ENCODE results near the gene EBF3.

Gene EBF3

DNA sequence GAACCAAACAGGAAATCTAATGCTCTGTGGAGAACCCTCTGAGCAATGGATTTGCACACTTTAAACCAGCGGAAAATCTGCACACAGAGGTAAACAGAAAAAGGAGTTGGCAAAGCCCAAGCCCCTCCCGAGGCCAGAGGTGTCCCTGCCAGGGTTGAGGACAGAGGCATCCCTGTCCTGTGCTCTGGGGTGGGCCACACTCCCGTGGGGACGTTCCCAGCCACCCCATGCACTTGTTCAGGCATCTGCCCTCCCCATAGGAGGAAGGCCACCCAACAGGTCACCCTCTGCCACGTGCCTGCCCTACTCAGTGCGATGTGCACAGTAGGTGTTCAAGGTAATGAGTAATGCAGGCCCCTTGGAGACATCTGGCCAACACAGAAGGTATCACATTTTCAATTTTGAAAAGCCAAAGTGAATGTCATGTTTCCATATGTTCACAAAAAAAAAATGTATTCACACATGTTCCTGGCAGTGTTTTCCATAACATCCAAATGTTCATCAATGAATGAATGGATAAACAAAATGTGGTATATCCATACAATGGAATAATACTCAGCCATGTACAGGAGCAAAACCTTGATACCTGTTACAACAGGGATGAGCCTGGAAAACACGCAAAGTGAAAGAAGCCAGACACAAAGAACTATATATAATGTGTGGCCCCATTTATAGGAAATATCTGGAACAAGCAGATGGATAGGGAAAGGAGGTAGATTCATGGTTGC is 108.1 kb downstream of the EBF3 start:
- no peaks in the 10 kb centered on the region for H3K9me3 ChIP-seq (ENCODE audit: insufficient read depth, low read length, severe bottlenecking)
- no peaks in the 10 kb centered on the region for H4K20me1 ChIP-seq (ENCODE audit: insufficient read depth, low read length)
- no peaks in the 10 kb centered on the region for H3K36me3 ChIP-seq (ENCODE audit: insufficient read depth, low read length)
- no peak overlapping the region for H3K4me3 ChIP-seq (ENCODE audit: low read depth in 1 of 2, low read length in 2 of 2)
- TF ChIP-seq EZH2 (IDR thresholded peaks at IDR 0.05; ENCODE audit: borderline replicate concordance, low read depth, low read length, severe bottlenecking): no peak
- TF ChIP-seq CTCF (IDR thresholded peaks at IDR 0.05; ENCODE audit: borderline replicate concordance, extremely low read depth, low read length, poor library complexity, severe bottlenecking): no peak
- H2AFZ ChIP-seq (ENCODE audit: low read depth, low read length): no peak overlapping the region
- DNase-seq: no peak
- H3K27me3 ChIP-seq (ENCODE audit: insufficient read depth, low read length, poor library complexity): no peaks in the 10 kb centered on the region
- no peak for ATAC-seq (ENCODE audit: insufficient read depth, low read depth)
- H3K9ac ChIP-seq (ENCODE audit: low read depth, low read length): no peak overlapping the region
- no peaks in the 10 kb centered on the region for H3K4me1 ChIP-seq (ENCODE audit: insufficient read depth, low read length)
- H3K27ac ChIP-seq (ENCODE audit: low read length): no peak overlapping the region
- no peak overlapping the region for H3K4me2 ChIP-seq (ENCODE audit: insufficient read depth, low read length)
- no peaks in the 10 kb centered on the region for H3K79me2 ChIP-seq (ENCODE audit: insufficient read depth, low read length)

GRCh38 chr10:129854796-129855705 is 109.0 kb downstream of the EBF3 start:
- H3K9ac ChIP-seq (ENCODE audit: low read depth, low read length): no peak overlapping the region
- H3K79me2 ChIP-seq (ENCODE audit: insufficient read depth, low read length): no peaks in the 10 kb centered on the region
- no peak overlapping the region for H3K27ac ChIP-seq (ENCODE audit: low read length)
- H2AFZ ChIP-seq (ENCODE audit: low read depth, low read length): no peak overlapping the region
- no peaks in the 10 kb centered on the region for H3K36me3 ChIP-seq (ENCODE audit: insufficient read depth, low read length)
- H3K4me2 ChIP-seq (ENCODE audit: insufficient read depth, low read length): no peak overlapping the region
- H4K20me1 ChIP-seq (ENCODE audit: insufficient read depth, low read length): no peaks in the 10 kb centered on the region
- no peaks in the 10 kb centered on the region for H3K9me3 ChIP-seq (ENCODE audit: insufficient read depth, low read length, severe bottlenecking)
- H3K4me1 ChIP-seq (ENCODE audit: insufficient read depth, low read length): no peaks in the 10 kb centered on the region
- TF ChIP-seq CTCF (IDR thresholded peaks at IDR 0.05; ENCODE audit: borderline replicate concordance, extremely low read depth, low read length, poor library complexity, severe bottlenecking) (no peak), EZH2 (IDR thresholded peaks at IDR 0.05; ENCODE audit: borderline replicate concordance, low read depth, low read length, severe bottlenecking) (no peak)
- DNase-seq: no peak
- H3K27me3 ChIP-seq (ENCODE audit: insufficient read depth, low read length, poor library complexity): no peaks in the 10 kb centered on the region
- no peak overlapping the region for H3K4me3 ChIP-seq (ENCODE audit: low read depth in 1 of 2, low read length in 2 of 2)
- ATAC-seq (ENCODE audit: insufficient read depth, low read depth): no peak

GRCh38 chr10:129854158-129854557 is 109.9 kb downstream of the EBF3 start:
- Histone ChIP-seq H3K27me3 (ENCODE audit: insufficient read depth, low read length, poor library complexity) (no peaks in the 10 kb centered on the region), H3K9ac (ENCODE audit: low read depth, low read length) (no peak overlapping the region), H3K27ac (ENCODE audit: low read length) (no peak overlapping the region), H3K4me1 (ENCODE audit: insufficient read depth, low read length) (no peaks in the 10 kb centered on the region), H3K36me3 (ENCODE audit: insufficient read depth, low read length) (no peaks in the 10 kb centered on the region), H3K4me2 (ENCODE audit: insufficient read depth, low read length) (no peak overlapping the region), H3K4me3 (ENCODE audit: low read depth in 1 of 2, low read length in 2 of 2) (no peak overlapping the region), H2AFZ (ENCODE audit: low read depth, low read length) (no peak overlapping the region), H3K79me2 (ENCODE audit: insufficient read depth, low read length) (no peaks in the 10 kb centered on the region), H4K20me1 (ENCODE audit: insufficient read depth, low read length) (no peaks in the 10 kb centered on the region), H3K9me3 (ENCODE audit: insufficient read depth, low read length, severe bottlenecking) (no peaks in the 10 kb centered on the region)
- DNase-seq (no peak), ATAC-seq (ENCODE audit: insufficient read depth, low read depth) (no peak)
- TF ChIP-seq CTCF (IDR thresholded peaks at IDR 0.05; ENCODE audit: borderline replicate concordance, extremely low read depth, low read length, poor library complexity, severe bottlenecking): no peak
- TF ChIP-seq EZH2 (IDR thresholded peaks at IDR 0.05; ENCODE audit: borderline replicate concordance, low read depth, low read length, severe bottlenecking): no peak
